Measurements from ENCODE around the gene TUBA3D.
A peak's percentile ranks its signal among the peaks of the same experiment; 100 is the strongest.
"Not testable (repeated sequence)": the region's sequence is repeated elsewhere in the genome, so short reads cannot be mapped to it uniquely, and the experiment has no call there.

The TUBA3D gene

DNA sequence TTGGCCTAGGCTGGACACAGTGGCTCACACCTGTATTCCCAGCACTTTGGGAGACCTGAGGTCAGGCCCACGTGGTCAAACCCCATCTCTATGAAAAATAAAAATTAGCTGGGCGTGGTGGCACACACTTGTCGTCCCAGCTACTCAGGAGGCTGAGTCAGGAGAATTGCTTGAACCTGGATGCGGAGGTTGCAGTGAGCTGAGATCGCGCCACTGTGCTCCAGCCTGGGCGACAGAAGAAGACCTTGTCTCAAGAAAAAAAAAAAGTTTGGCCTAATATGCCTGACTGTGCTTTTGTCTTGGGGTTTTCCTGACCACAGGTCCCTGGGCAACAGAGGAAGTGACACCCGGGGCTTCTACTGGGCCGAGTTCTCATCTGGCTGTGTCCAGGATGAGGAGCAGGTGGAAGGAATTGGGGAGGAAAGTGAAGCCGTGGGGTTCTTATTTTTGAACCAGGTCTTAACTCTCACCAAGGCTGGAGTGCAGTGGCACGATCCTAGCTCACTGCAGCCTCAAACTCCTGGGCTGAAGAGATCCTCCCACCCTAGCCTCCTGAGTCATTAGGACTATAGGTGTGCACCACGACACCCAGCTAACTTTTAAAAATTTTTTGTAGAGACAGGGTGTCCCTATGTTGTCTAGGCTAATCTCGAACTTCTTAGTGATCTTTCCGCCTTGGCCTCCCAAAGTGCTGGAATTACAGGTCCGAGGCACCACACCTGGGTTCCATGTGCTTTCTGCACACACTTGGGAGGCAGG is 38.7 kb downstream of the TUBA3D start:
- peaks cover 0 to 80% of the 10 kb centered on the region in 2 experiments; a peak in 2 of 3 replicates for H3K36me3 ChIP-seq (ENCODE audit: control insufficient read depth in 2 of 2, insufficient read depth in 1 of 2, low read length in 2 of 2)
- CTCF ChIA-PET; H3K9me3 ChIP-seq (ENCODE audit: control insufficient read depth, insufficient read depth, low read depth, low read length); H3K4me3 ChIP-seq (ENCODE audit: low read depth, low read length); H3K4me1 ChIP-seq (ENCODE audit: control insufficient read depth, insufficient read depth, low read length); H3K27ac ChIP-seq (ENCODE audit: extremely low read depth, low read depth, low read length); POLR2A ChIA-PET: not testable (repeated sequence)

- H3K36me3 ChIP-seq (ENCODE audit: control insufficient read depth in 2 of 2, insufficient read depth in 1 of 2, low read length in 2 of 2): peaks cover 0 to 80% of the 10 kb centered on the region in 2 experiments; a peak in 2 of 3 replicates
- H3K4me3 ChIP-seq (ENCODE audit: low read depth, low read length); CTCF ChIA-PET; POLR2A ChIA-PET; H3K4me1 ChIP-seq (ENCODE audit: control insufficient read depth, insufficient read depth, low read length); H3K9me3 ChIP-seq (ENCODE audit: control insufficient read depth, insufficient read depth, low read depth, low read length); H3K27ac ChIP-seq (ENCODE audit: extremely low read depth, low read depth, low read length): not testable (repeated sequence)
- TF ChIP-seq ZIC2 (tag by site-specific recombination; IDR thresholded peaks at IDR 0.05): peak; percentile 43; the same call in 1 of the 2 replicates
Observed at GRCh38 chr2:131515235-131515634, 39.3 kb downstream of the TUBA3D start.

- Histone ChIP-seq H3K27ac (ENCODE audit: extremely low read depth, low read depth, low read length) (no peak overlapping the region), H3K36me3 (ENCODE audit: control insufficient read depth in 2 of 2, insufficient read depth in 1 of 2, low read length in 2 of 2) (peaks cover 0 to 86% of the 10 kb centered on the region in 2 experiments; a peak in 2 of 3 replicates), H3K9me3 (ENCODE audit: control insufficient read depth, insufficient read depth, low read depth, low read length) (no peaks in the 10 kb centered on the region), H3K4me1 (ENCODE audit: control insufficient read depth, insufficient read depth, low read length) (no peaks in the 10 kb centered on the region), H3K4me3 (ENCODE audit: low read depth, low read length) (no peak overlapping the region)
- ChIA-PET POLR2A (no interaction called here), CTCF (no interaction called here)
- TF ChIP-seq ZNF274 (IDR thresholded peaks at IDR 0.05; ENCODE audit: low read length) (no peak), ZNF274 (tag by site-specific recombination; IDR thresholded peaks at IDR 0.05; ENCODE audit: borderline replicate concordance) (no peak), GLIS1 (tag by site-specific recombination; IDR thresholded peaks at IDR 0.05) (no peak), INSM2 (tag by site-specific recombination; IDR thresholded peaks at IDR 0.05) (no peak), ZNF768 (tag by site-specific recombination; IDR thresholded peaks at IDR 0.05) (0 out of 2 replicates have a peak, but pooled peaks have one; percentile 20), REPIN1 (tag by site-specific recombination; IDR thresholded peaks at IDR 0.05; ENCODE audit: low read depth) (no peak), ZNF133 (tag by site-specific recombination; IDR thresholded peaks at IDR 0.05) (no peak)
- TF ChIP-seq, protein P1, sequence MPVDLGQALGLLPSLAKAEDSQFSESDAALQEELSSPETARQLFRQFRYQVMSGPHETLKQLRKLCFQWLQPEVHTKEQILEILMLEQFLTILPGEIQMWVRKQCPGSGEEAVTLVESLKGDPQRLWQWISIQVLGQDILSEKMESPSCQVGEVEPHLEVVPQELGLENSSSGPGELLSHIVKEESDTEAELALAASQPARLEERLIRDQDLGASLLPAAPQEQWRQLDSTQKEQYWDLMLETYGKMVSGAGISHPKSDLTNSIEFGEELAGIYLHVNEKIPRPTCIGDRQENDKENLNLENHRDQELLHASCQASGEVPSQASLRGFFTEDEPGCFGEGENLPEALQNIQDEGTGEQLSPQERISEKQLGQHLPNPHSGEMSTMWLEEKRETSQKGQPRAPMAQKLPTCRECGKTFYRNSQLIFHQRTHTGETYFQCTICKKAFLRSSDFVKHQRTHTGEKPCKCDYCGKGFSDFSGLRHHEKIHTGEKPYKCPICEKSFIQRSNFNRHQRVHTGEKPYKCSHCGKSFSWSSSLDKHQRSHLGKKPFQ (tag by site-specific recombination; IDR thresholded peaks at IDR 0.05): no peak
- TF ChIP-seq, protein P2, sequence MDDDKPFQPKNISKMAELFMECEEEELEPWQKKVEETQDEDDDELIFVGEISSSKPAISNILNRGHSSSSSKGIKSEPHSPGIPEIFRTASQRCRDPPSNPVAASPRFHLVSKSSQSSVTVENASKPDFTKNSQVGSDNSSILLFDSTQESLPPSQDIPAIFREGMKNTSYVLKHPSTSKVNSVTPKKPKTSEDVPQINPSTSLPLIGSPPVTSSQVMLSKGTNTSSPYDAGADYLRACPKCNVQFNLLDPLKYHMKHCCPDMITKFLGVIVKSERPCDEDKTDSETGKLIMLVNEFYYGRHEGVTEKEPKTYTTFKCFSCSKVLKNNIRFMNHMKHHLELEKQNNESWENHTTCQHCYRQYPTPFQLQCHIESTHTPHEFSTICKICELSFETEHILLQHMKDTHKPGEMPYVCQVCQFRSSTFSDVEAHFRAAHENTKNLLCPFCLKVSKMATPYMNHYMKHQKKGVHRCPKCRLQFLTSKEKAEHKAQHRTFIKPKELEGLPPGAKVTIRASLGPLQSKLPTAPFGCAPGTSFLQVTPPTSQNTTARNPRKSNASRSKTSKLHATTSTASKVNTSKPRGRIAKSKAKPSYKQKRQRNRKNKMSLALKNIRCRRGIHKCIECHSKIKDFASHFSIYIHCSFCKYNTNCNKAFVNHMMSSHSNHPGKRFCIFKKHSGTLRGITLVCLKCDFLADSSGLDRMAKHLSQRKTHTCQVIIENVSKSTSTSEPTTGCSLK (tag by site-specific recombination; IDR thresholded peaks at IDR 0.05): no peak
Observed at GRCh38 chr2:131516011-131516410, 40.1 kb downstream of the TUBA3D start.

DNA sequence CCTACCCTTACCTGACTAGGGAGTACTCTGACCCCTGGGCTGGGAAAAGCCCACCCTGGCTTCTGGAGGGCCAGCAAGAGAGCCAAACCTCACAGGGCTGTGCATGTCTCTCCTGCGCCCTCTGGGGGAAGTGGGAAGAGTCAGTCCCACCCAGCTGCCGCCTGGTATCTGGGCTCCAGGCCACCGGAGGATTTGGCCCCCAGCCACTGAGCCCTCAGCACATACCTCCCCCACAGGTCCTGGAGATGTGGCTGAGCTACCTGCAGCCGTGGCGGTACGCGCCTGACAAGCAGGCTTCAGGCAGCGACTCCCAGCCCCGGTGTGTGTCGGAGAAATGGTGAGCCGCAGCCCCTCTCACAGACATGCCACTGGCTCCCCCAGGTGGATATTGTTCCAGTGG is 40.7 kb downstream of the TUBA3D start:
- H3K36me3 ChIP-seq (ENCODE audit: control insufficient read depth in 2 of 2, insufficient read depth in 1 of 2, low read length in 2 of 2): peaks cover 0 to 89% of the 10 kb centered on the region in 2 experiments; a peak in 2 of 3 replicates
- TF ChIP-seq, protein P3, sequence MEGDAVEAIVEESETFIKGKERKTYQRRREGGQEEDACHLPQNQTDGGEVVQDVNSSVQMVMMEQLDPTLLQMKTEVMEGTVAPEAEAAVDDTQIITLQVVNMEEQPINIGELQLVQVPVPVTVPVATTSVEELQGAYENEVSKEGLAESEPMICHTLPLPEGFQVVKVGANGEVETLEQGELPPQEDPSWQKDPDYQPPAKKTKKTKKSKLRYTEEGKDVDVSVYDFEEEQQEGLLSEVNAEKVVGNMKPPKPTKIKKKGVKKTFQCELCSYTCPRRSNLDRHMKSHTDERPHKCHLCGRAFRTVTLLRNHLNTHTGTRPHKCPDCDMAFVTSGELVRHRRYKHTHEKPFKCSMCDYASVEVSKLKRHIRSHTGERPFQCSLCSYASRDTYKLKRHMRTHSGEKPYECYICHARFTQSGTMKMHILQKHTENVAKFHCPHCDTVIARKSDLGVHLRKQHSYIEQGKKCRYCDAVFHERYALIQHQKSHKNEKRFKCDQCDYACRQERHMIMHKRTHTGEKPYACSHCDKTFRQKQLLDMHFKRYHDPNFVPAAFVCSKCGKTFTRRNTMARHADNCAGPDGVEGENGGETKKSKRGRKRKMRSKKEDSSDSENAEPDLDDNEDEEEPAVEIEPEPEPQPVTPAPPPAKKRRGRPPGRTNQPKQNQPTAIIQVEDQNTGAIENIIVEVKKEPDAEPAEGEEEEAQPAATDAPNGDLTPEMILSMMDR (tag by site-specific recombination; IDR thresholded peaks at IDR 0.05): peak; percentile 32; the same call in 1 of the 2 replicates
- H3K4me1 ChIP-seq (ENCODE audit: control insufficient read depth, insufficient read depth, low read length); H3K9me3 ChIP-seq (ENCODE audit: control insufficient read depth, insufficient read depth, low read depth, low read length); POLR2A ChIA-PET; H3K27ac ChIP-seq (ENCODE audit: extremely low read depth, low read depth, low read length); H3K4me3 ChIP-seq (ENCODE audit: low read depth, low read length): not testable (repeated sequence)
- CTCF ChIA-PET: interaction anchor here (0.6 kb wide), 1 partner anchor 168 kb away, joined by 3 read pairs; no protein-coding TSS in a partner anchor
